Thoracic aorta (tissue), 2 donors: ENCODE measurements around the gene SEPTIN10. TPM values are rescaled to one million over a fixed set of nuclear protein-coding genes. Genes with fewer than 3 reads are reported as not detected.

ENCODE experiments used
- ATAC-seq: fragments of 150-250 bp; one replicate; pipeline ENCODE4 v1.8.0; 2017; ENCODE audit warnings: low read depth; ENCODE audit not compliant: insufficient number of reproducible peaks, low FRiP score
- DNase-seq: peaks from one replicate; pipeline ENCODE4 v3.0.0-alpha.2; 2020; ENCODE audit warnings: low spot score
- H3K27ac ChIP-seq, 2 donors: fragments of 200-600 bp; sonication (generic); 1 replicate in 1 of 2; 2 replicates in 1 of 2; pipeline ENCODE4 v1.5.1; 2016; ENCODE audit warnings: mild to moderate bottlenecking in 2 of 2, moderate library complexity in 2 of 2
- H3K27me3 ChIP-seq: fragments of 200-600 bp; sonication (generic); replicated peaks from 2 replicates; pipeline ENCODE4 v1.6.0; 2016; ENCODE audit warnings: mild to moderate bottlenecking; ENCODE audit not compliant: insufficient read depth
- H3K36me3 ChIP-seq: fragments of 200-600 bp; sonication (generic); one replicate; pipeline ENCODE4 v1.5.1; 2016
- H3K4me1 ChIP-seq, 2 donors: fragments of 200-600 bp; sonication (generic); 1 replicate in 1 of 2; 2 replicates in 1 of 2; pipeline versions ENCODE4 v1.5.1 to v1.6.0; 2016; ENCODE audit warnings: low read depth in 2 of 2, mild to moderate bottlenecking in 1 of 2; ENCODE audit not compliant: control insufficient read depth in 1 of 2
- H3K4me3 ChIP-seq: fragments of 200-600 bp; sonication (generic); 2 replicates; pipeline ENCODE4 v1.5.1; 2016; ENCODE audit warnings: mild to moderate bottlenecking
- H3K9me3 ChIP-seq: fragments of 200-600 bp; sonication (generic); 2 replicates; pipeline ENCODE4 v1.5.1; 2016
- total RNA-seq, 2 donors: library from RNA; depleted of rRNA; stranded (reverse); fragments of >200 nt; gene quantifications; one replicate each; pipeline versions ENCODE4 v1.1.0 to v1.2.3, GENCODE V29; 2016
- TF ChIP-seq, protein P1 (sequence below): fragments of 200-600 bp; sonication (generic); IDR thresholded peaks from one replicate; pipeline ENCODE4 v1.5.1; 2019; ENCODE audit warnings: antibody characterized with exemption

The SEPTIN10 gene
- total RNA-seq, 2 donors from 2014 or later = 80.0 to 106 TPM

GRCh38 chr2:109597283-109597682, 16.5 kb downstream of the SEPTIN10 start:
- Histone ChIP-seq H3K4me3 (no peak overlapping the region), H3K9me3 (no peaks in the 10 kb centered on the region), H3K27me3 (no peaks in the 10 kb centered on the region), H3K4me1 (peaks cover 26 to 32% of the 10 kb centered on the region in 2 donors), H3K36me3 (no peaks in the 10 kb centered on the region), H3K27ac (no peak overlapping the region)
- DNase-seq (no peak), ATAC-seq (no peak)
- TF ChIP-seq, protein P1, sequence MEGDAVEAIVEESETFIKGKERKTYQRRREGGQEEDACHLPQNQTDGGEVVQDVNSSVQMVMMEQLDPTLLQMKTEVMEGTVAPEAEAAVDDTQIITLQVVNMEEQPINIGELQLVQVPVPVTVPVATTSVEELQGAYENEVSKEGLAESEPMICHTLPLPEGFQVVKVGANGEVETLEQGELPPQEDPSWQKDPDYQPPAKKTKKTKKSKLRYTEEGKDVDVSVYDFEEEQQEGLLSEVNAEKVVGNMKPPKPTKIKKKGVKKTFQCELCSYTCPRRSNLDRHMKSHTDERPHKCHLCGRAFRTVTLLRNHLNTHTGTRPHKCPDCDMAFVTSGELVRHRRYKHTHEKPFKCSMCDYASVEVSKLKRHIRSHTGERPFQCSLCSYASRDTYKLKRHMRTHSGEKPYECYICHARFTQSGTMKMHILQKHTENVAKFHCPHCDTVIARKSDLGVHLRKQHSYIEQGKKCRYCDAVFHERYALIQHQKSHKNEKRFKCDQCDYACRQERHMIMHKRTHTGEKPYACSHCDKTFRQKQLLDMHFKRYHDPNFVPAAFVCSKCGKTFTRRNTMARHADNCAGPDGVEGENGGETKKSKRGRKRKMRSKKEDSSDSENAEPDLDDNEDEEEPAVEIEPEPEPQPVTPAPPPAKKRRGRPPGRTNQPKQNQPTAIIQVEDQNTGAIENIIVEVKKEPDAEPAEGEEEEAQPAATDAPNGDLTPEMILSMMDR = no peak

GRCh38 chr2:109595644-109596043, 18.1 kb downstream of the SEPTIN10 start:
- TF ChIP-seq, protein P1 = no peak
- no peak for ATAC-seq
- no peak overlapping the region for H3K4me3 ChIP-seq

DNA sequence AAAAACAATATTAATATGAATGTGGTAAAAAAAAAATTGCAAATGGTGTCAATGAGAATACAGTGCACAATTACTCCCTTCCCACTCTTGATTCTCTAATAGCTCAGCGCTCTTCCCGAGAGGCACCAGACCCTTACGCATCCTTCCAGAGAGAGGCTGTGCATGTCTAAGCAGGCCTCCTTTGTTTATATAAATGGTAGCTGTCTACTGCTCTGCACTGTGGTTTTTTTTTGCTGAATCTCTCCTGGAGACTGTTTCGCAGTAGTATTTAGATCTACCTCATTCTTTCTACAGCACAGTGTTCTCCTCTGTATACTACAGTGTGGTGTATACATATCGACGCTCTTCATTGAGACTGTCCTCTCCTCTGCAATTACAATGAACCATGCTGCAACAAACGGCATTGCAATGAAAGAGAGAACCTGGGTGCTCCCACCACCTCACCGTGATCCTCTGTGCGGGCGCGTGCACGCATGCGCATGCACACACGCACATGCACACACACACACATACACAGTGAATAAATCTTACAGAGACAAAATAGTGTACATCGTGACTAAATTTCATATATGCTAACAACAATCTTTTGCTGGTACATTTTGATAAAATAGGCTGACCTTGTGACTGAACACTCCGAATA, 19.4 kb downstream of the SEPTIN10 start:
- no peak for ATAC-seq

More at GRCh38 chr2:109595644-109596043, 18.1 kb downstream of the SEPTIN10 start:
- Histone ChIP-seq H3K4me1 (peaks cover 18 to 26% of the 10 kb centered on the region in 2 donors), H3K27ac (no peak overlapping the region), H3K36me3 (no peaks in the 10 kb centered on the region), H3K9me3 (no peaks in the 10 kb centered on the region), H3K27me3 (no peaks in the 10 kb centered on the region)
- DNase-seq = no peak

DNA sequence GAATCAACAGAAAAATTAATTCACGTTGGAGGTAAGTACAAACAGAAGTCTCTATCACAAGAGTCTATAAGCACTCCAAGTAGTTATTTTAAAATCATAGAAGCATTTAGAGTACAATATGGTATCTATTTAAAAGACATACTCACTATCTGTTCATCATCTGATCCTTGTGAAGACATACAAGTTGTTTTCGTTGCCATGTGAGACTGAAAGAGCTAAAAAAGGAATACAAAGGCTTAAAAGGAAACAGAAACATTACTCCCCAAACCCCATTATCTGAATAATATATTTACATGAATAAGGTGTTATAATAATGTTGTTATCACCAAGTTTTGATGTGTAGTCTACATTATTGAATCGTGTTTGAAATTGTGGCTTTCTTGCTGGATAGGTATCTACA, 20.9 kb downstream of the SEPTIN10 start:
- Histone ChIP-seq H3K27me3 (no peaks in the 10 kb centered on the region), H3K27ac (no peak overlapping the region), H3K36me3 (no peaks in the 10 kb centered on the region), H3K9me3 (no peaks in the 10 kb centered on the region), H3K4me3 (no peak overlapping the region), H3K4me1 (peaks cover 11 to 16% of the 10 kb centered on the region in 2 donors)
- no peak for DNase-seq
- no peak for ATAC-seq
- TF ChIP-seq, protein P1 = no peak

More for the DNA sequence above, 19.4 kb downstream of the SEPTIN10 start:
- H3K27ac ChIP-seq = no peak overlapping the region
- H3K9me3 ChIP-seq = no peaks in the 10 kb centered on the region
- TF ChIP-seq, protein P1 = no peak
- H3K4me3 ChIP-seq = no peak overlapping the region
- DNase-seq = no peak
- peaks cover 18 to 26% of the 10 kb centered on the region in 2 donors for H3K4me1 ChIP-seq
- no peaks in the 10 kb centered on the region for H3K27me3 ChIP-seq
- no peaks in the 10 kb centered on the region for H3K36me3 ChIP-seq

GRCh38 chr2:109591206-109591605, 22.6 kb downstream of the SEPTIN10 start:
- Histone ChIP-seq H3K27ac (no peak overlapping the region), H3K36me3 (no peaks in the 10 kb centered on the region), H3K9me3 (no peaks in the 10 kb centered on the region), H3K4me3 (no peak overlapping the region), H3K4me1 (peaks cover 3 to 6% of the 10 kb centered on the region in 2 donors), H3K27me3 (no peaks in the 10 kb centered on the region)
- DNase-seq (no peak), ATAC-seq (no peak)
- TF ChIP-seq, protein P1 = no peak
